ENCODE measurements around the gene GREM2. TPM values are rescaled to one million over a fixed set of nuclear protein-coding genes. Genes with fewer than 3 reads are reported as not detected.
A peak's percentile ranks its signal among the peaks of the same experiment; 100 is the strongest.

The GREM2 gene
- total RNA-seq, 5 donors from 2014 or later (not counting 1 experiment from before 2014, with no cell fraction given): 0.23 to 2.9 (median 0.98) TPM

DNA sequence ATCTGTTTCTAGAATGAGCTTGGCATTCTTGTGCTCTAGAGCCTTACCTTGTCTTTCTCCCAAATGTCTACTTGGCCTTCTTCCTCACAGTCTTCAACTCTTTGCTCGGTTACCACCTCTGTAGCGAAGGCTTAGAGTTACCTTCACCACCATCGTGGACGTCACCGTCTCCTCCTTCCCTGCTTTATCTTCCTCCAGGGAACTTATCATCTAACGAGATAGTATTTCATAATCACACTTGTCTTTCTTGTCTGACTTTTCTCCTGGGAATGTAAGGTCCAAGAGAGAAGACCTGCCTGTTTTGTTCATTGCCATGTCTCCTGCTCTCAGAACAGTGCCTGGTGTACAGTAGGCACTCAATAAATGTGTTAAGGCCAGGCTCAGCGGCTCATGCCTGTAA, 115.6 kb downstream of the GREM2 start:
- Histone ChIP-seq H3K9me3 (no peaks in the 10 kb centered on the region), H3K36me3 (ENCODE audit: control insufficient read depth in 2 of 2, extremely low read depth in 1 of 2, insufficient read depth in 1 of 2, low read length in 1 of 2) (no peaks in the 10 kb centered on the region), H3K27me3 (replicated peaks in 1 of 2; ENCODE audit: control insufficient read depth in 2 of 2, extremely low read depth in 1 of 2, insufficient read depth in 2 of 2, low read length in 1 of 2) (peaks cover 3 to 10% of the 10 kb centered on the region in 2 experiments), H3K27ac (ENCODE audit: low read length) (no peak overlapping the region), H3K4me1 (ENCODE audit: control insufficient read depth in 1 of 2, extremely low read depth in 1 of 2, insufficient read depth in 2 of 2, low read length in 2 of 2) (no peaks in the 10 kb centered on the region), H3K4me3 (ENCODE audit: control insufficient read depth in 1 of 2, extremely low read depth in 1 of 2, low read length in 1 of 2) (no peak overlapping the region)
- ChIA-PET POLR2A (no interaction called here), CTCF (no interaction called here)
- H3K27me3 Mint-ChIP-seq: peaks cover 0 to 3% of the 10 kb centered on the region in 2 donors
- no peaks in the 10 kb centered on the region for H3K36me3 Mint-ChIP-seq
- ATAC-seq (replicated peaks in 1 of 4) (no peak), DNase-seq (no peak)
- H3K4me1 Mint-ChIP-seq: no peaks in the 10 kb centered on the region
- H3K4me3 Mint-ChIP-seq: no peak overlapping the region
- 87% methylated on average over 6 of the region's 7 CpGs for WGBS (ENCODE audit: insufficient coverage)
- H3K27ac Mint-ChIP-seq: no peak overlapping the region
- H3K9me3 Mint-ChIP-seq: peaks cover 0 to 7% (median 6%) of the 10 kb centered on the region in 3 donors

DNA sequence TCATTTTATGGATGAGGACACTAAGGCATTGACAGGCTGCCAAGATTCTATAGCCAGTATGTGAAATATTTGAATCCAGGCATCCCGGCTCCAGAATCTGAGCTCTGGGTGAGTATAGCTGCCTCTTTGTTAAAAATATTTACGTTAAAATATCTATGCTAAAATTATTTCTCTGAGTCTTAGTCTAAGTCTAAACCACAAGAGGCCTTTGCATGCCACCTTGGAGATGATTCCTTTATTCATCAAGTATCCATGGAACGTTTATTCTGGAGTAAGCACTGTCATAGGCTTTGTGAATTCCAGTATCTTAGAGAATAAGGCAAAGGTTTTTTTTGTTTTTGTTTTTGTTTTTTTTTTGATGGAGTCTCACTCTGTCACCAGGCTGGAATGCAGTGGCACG, 116.4 kb downstream of the GREM2 start:
- ATAC-seq (replicated peaks in 1 of 4) (no peak), DNase-seq (no peak)
- no peaks in the 10 kb centered on the region for H3K4me1 Mint-ChIP-seq
- H3K27me3 Mint-ChIP-seq: peaks cover 0 to 8% of the 10 kb centered on the region in 2 donors
- no peaks in the 10 kb centered on the region for H3K4me1 ChIP-seq (ENCODE audit: control insufficient read depth in 1 of 2, extremely low read depth in 1 of 2, insufficient read depth in 2 of 2, low read length in 2 of 2)
- no peak overlapping the region for H3K27ac Mint-ChIP-seq
- no peak overlapping the region for H3K27ac ChIP-seq (ENCODE audit: low read length)
- H3K9me3 ChIP-seq: no peaks in the 10 kb centered on the region
- H3K36me3 Mint-ChIP-seq: no peaks in the 10 kb centered on the region
- peaks cover 3 to 10% of the 10 kb centered on the region in 2 experiments for H3K27me3 ChIP-seq (replicated peaks in 1 of 2; ENCODE audit: control insufficient read depth in 2 of 2, extremely low read depth in 1 of 2, insufficient read depth in 2 of 2, low read length in 1 of 2)
- WGBS (ENCODE audit: insufficient coverage): no CpG with 5 or more reads among the region's 4 CpGs
- H3K4me3 Mint-ChIP-seq: no peak overlapping the region
- H3K36me3 ChIP-seq (ENCODE audit: control insufficient read depth in 2 of 2, extremely low read depth in 1 of 2, insufficient read depth in 1 of 2, low read length in 1 of 2): no peaks in the 10 kb centered on the region
- ChIA-PET POLR2A (no interaction called here), CTCF (interaction anchor here in 1 of 2 donors (0.6 kb wide), 1 partner anchor 17 kb away, joined by 8 read pairs; no protein-coding TSS in a partner anchor)
- peaks cover 0 to 9% (median 7%) of the 10 kb centered on the region in 3 donors for H3K9me3 Mint-ChIP-seq
- H3K4me3 ChIP-seq (ENCODE audit: control insufficient read depth in 1 of 2, extremely low read depth in 1 of 2, low read length in 1 of 2): no peak overlapping the region

DNA sequence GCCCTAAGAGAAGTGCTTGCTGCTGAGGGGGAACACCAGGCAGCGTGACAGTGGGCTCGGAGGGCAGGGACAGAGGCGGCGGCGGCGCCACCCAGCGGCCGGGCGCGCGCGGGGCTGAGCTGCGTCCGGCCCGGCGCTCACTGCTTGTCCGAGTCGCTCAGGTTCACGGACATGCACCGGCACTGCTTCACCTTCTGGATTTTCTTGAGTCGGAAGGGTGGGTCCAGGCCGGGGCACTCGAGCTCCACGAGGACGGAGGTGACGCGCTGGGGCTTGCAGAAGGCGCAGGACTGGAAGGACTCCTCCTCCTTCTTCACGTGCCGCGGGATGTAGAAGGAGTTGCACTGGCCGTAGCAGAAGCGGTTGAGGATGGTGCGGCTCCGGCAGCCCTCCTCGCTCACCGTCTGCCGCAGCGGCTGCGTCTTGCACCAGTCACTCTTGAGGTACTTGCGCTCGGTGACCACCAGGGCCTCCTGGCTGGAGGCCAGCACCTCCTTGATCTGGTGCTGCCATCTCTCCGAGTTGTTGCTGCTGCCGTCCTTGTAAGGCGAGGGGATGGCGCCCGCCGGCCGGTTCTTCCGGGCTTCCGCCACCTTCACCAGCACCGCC, 119.0 kb downstream of the GREM2 start:
- Mint-ChIP-seq H3K4me1 (no peaks in the 10 kb centered on the region), H3K9me3 (peaks cover 0 to 9% (median 7%) of the 10 kb centered on the region in 3 donors), H3K27me3 (peaks cover 0 to 8% of the 10 kb centered on the region in 2 donors), H3K36me3 (no peaks in the 10 kb centered on the region), H3K4me3 (peak overlapping the region in 2 of 3 donors; percentile 29 to 31), H3K27ac (no peak overlapping the region)
- ChIA-PET CTCF (no interaction called here), POLR2A (no interaction called here)
- Histone ChIP-seq H3K27ac (ENCODE audit: low read length) (no peak overlapping the region), H3K9me3 (no peaks in the 10 kb centered on the region), H3K27me3 (replicated peaks in 1 of 2; ENCODE audit: control insufficient read depth in 2 of 2, extremely low read depth in 1 of 2, insufficient read depth in 2 of 2, low read length in 1 of 2) (peaks cover 3 to 10% of the 10 kb centered on the region in 2 experiments), H3K4me1 (ENCODE audit: control insufficient read depth in 1 of 2, extremely low read depth in 1 of 2, insufficient read depth in 2 of 2, low read length in 2 of 2) (no peaks in the 10 kb centered on the region), H3K4me3 (ENCODE audit: control insufficient read depth in 1 of 2, extremely low read depth in 1 of 2, low read length in 1 of 2) (no peak overlapping the region), H3K36me3 (ENCODE audit: control insufficient read depth in 2 of 2, extremely low read depth in 1 of 2, insufficient read depth in 1 of 2, low read length in 1 of 2) (no peaks in the 10 kb centered on the region)
- WGBS (ENCODE audit: insufficient coverage): 62% methylated on average over 51 of the region's 52 CpGs
- DNase-seq: peak in 18 of 35 experiments; percentile 1 to 40 (median 6)
- ATAC-seq (replicated peaks in 1 of 4): peak in 2 of 4 experiments; percentile 11 to 24

DNA sequence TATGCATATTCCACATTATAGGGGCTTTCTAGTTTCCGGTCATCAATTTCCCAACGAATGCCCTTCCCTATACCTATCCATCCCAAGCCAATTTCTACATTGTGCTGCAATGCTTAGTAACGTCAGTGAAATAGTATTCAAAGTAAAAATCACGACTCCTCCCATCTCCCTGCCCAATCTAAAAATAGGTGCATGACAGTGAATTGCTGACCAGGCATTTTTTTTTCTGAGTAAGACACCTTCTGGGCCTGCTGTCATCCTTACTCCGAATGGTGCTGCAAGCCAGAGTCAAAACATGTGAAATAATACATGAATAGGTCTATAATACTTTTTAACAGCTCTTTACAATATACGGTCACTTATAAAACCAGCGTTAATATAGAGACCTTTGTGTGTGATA, 120.2 kb downstream of the GREM2 start:
- Mint-ChIP-seq H3K4me3 (no peak overlapping the region), H3K27ac (no peak overlapping the region), H3K4me1 (no peaks in the 10 kb centered on the region), H3K36me3 (no peaks in the 10 kb centered on the region), H3K9me3 (peaks cover 0 to 13% (median 7%) of the 10 kb centered on the region in 3 donors), H3K27me3 (peaks cover 0 to 8% of the 10 kb centered on the region in 2 donors)
- no CpG with 5 or more reads among the region's 7 CpGs for WGBS (ENCODE audit: insufficient coverage)
- ATAC-seq (replicated peaks in 1 of 4) (no peak), DNase-seq (no peak)
- Histone ChIP-seq H3K27ac (ENCODE audit: low read length) (no peak overlapping the region), H3K4me1 (ENCODE audit: control insufficient read depth in 1 of 2, extremely low read depth in 1 of 2, insufficient read depth in 2 of 2, low read length in 2 of 2) (no peaks in the 10 kb centered on the region), H3K9me3 (no peaks in the 10 kb centered on the region), H3K36me3 (ENCODE audit: control insufficient read depth in 2 of 2, extremely low read depth in 1 of 2, insufficient read depth in 1 of 2, low read length in 1 of 2) (no peaks in the 10 kb centered on the region), H3K4me3 (ENCODE audit: control insufficient read depth in 1 of 2, extremely low read depth in 1 of 2, low read length in 1 of 2) (no peak overlapping the region), H3K27me3 (replicated peaks in 1 of 2; ENCODE audit: control insufficient read depth in 2 of 2, extremely low read depth in 1 of 2, insufficient read depth in 2 of 2, low read length in 1 of 2) (peaks cover 3 to 10% of the 10 kb centered on the region in 2 experiments)
- CTCF ChIA-PET: no interaction called here
- POLR2A ChIA-PET: no interaction called here

DNA sequence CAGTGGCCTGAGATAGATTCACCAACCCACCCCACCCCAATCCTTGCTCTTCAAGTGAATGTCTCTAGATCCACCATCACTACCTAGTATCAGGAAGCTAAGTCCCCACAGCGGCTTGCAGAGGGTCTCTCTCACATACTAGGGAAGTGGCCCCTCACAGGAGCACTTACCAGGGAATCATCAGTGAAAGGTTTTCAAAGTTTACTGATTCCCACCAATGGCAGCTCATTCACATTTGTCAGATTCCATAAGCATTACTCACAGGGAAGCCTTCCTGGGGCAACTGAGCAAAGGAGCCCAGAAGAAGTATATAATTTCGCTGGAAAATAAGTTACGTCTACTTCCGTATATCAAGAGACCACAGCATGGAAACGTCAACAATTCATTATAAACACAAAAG, 120.8 kb downstream of the GREM2 start:
- POLR2A ChIA-PET: no interaction called here
- 60% methylated on average over 1 of the region's 5 CpGs for WGBS (ENCODE audit: insufficient coverage)
- Histone ChIP-seq H3K36me3 (ENCODE audit: control insufficient read depth in 2 of 2, extremely low read depth in 1 of 2, insufficient read depth in 1 of 2, low read length in 1 of 2) (no peaks in the 10 kb centered on the region), H3K9me3 (no peaks in the 10 kb centered on the region), H3K4me3 (ENCODE audit: control insufficient read depth in 1 of 2, extremely low read depth in 1 of 2, low read length in 1 of 2) (no peak overlapping the region), H3K27ac (ENCODE audit: low read length) (no peak overlapping the region), H3K4me1 (ENCODE audit: control insufficient read depth in 1 of 2, extremely low read depth in 1 of 2, insufficient read depth in 2 of 2, low read length in 2 of 2) (no peaks in the 10 kb centered on the region), H3K27me3 (replicated peaks in 1 of 2; ENCODE audit: control insufficient read depth in 2 of 2, extremely low read depth in 1 of 2, insufficient read depth in 2 of 2, low read length in 1 of 2) (peaks cover 3 to 10% of the 10 kb centered on the region in 2 experiments)
- no peak overlapping the region for H3K4me3 Mint-ChIP-seq
- DNase-seq (no peak), ATAC-seq (replicated peaks in 1 of 4) (no peak)
- H3K9me3 Mint-ChIP-seq: peaks cover 0 to 16% (median 7%) of the 10 kb centered on the region in 3 donors
- peaks cover 0 to 8% of the 10 kb centered on the region in 2 donors for H3K27me3 Mint-ChIP-seq
- CTCF ChIA-PET: no interaction called here
- H3K27ac Mint-ChIP-seq: no peak overlapping the region
- no peaks in the 10 kb centered on the region for H3K4me1 Mint-ChIP-seq
- H3K36me3 Mint-ChIP-seq: no peaks in the 10 kb centered on the region

- no peak overlapping the region for H3K4me3 ChIP-seq (ENCODE audit: control insufficient read depth in 1 of 2, extremely low read depth in 1 of 2, low read length in 1 of 2)
- H3K27me3 ChIP-seq (replicated peaks in 1 of 2; ENCODE audit: control insufficient read depth in 2 of 2, extremely low read depth in 1 of 2, insufficient read depth in 2 of 2, low read length in 1 of 2): peaks cover 3% of the 10 kb centered on the region in 2 experiments
- ChIA-PET POLR2A (interaction anchor here in 1 of 2 donors (0.6 kb wide), 1 partner anchor 63 kb away, joined by 3 read pairs; no protein-coding TSS in a partner anchor), CTCF (no interaction called here)
- no peak for DNase-seq
- Mint-ChIP-seq H3K4me1 (no peaks in the 10 kb centered on the region), H3K4me3 (no peak overlapping the region), H3K27ac (no peak overlapping the region), H3K36me3 (no peaks in the 10 kb centered on the region), H3K9me3 (peaks cover 0 to 20% (median 7%) of the 10 kb centered on the region in 3 donors), H3K27me3 (peaks cover 0 to 8% of the 10 kb centered on the region in 2 donors)
- 29% methylated on average over 1 of the region's 3 CpGs for WGBS (ENCODE audit: insufficient coverage)
- no peaks in the 10 kb centered on the region for H3K4me1 ChIP-seq (ENCODE audit: control insufficient read depth in 1 of 2, extremely low read depth in 1 of 2, insufficient read depth in 2 of 2, low read length in 2 of 2)
- H3K9me3 ChIP-seq: no peaks in the 10 kb centered on the region
- no peak overlapping the region for H3K27ac ChIP-seq (ENCODE audit: low read length)
- no peak for ATAC-seq (replicated peaks in 1 of 4)
- H3K36me3 ChIP-seq (ENCODE audit: control insufficient read depth in 2 of 2, extremely low read depth in 1 of 2, insufficient read depth in 1 of 2, low read length in 1 of 2): no peaks in the 10 kb centered on the region
These were observed 124.5 kb downstream of the GREM2 start for GRCh38 chr1:240487493-240487892.

All from T-cell (primary cell).